Measurements from ENCODE around the gene PDXK. TPM values are rescaled to one million over a fixed set of nuclear protein-coding genes. Genes with fewer than 3 reads are reported as not detected.

The PDXK gene
- total RNA-seq, 1 donor from 2014 or later = 63.8 TPM

- Mint-ChIP-seq H3K4me1 (ENCODE audit: low read depth, unreplicated experiment) (peaks cover 21% of the 10 kb centered on the region), H3K36me3 (ENCODE audit: unreplicated experiment) (no peaks in the 10 kb centered on the region), H3K27me3 (ENCODE audit: unreplicated experiment) (peaks cover 5% of the 10 kb centered on the region), H3K4me3 (ENCODE audit: unreplicated experiment) (no peak overlapping the region), H3K27ac (ENCODE audit: unreplicated experiment) (peak overlapping the region; percentile 24), H3K9me3 (ENCODE audit: unreplicated experiment) (peaks cover 9% of the 10 kb centered on the region)
- TF ChIP-seq, protein P1, sequence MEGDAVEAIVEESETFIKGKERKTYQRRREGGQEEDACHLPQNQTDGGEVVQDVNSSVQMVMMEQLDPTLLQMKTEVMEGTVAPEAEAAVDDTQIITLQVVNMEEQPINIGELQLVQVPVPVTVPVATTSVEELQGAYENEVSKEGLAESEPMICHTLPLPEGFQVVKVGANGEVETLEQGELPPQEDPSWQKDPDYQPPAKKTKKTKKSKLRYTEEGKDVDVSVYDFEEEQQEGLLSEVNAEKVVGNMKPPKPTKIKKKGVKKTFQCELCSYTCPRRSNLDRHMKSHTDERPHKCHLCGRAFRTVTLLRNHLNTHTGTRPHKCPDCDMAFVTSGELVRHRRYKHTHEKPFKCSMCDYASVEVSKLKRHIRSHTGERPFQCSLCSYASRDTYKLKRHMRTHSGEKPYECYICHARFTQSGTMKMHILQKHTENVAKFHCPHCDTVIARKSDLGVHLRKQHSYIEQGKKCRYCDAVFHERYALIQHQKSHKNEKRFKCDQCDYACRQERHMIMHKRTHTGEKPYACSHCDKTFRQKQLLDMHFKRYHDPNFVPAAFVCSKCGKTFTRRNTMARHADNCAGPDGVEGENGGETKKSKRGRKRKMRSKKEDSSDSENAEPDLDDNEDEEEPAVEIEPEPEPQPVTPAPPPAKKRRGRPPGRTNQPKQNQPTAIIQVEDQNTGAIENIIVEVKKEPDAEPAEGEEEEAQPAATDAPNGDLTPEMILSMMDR (IDR thresholded peaks at IDR 0.05; ENCODE audit: partially characterized antibody, unreplicated experiment) = no peak
- no peak for DNase-seq
These were observed 14.7 kb downstream of the PDXK start for GRCh38 chr21:43733529-43734071.

DNA sequence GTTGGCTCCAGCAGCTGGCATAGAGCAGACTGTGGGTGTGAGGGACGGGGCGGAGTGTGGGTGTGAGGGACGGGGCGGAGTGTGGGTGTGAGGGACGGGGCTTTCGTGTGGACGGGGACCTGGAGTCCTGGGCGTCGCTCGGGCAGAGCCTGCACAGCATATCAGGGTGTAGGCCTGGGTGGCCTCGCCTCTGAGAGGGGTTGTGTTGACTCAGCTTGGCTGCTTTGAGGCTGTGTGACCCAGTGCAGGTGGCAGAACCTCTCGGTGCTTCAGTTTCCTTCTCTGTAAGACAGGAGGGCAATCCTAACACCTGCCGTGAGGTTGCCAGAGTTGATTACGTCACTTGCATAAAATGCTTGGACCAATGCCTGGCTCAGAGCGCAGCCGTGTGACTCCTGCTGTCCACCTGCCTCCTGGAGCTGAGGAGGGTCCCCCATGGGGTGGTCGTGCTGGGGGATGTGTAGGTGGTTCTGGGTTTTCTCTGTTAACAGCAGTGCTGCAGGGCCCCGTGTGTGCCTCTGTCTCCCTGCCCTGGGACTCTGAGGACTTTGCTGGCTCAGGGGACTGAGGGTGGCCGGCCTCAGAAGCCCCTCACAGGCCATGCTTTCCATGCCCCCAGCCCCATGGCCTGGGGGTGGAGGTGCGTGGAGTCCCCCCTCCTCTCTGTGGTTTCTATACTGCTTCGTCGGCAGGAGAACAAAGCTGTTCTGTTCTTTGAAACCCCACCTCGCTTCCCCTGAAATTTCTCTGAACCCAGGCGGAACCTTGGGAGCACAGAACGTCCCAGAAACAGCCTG lies 15.4 kb downstream of the PDXK start:
- TF ChIP-seq, protein P1 (IDR thresholded peaks at IDR 0.05; ENCODE audit: partially characterized antibody, unreplicated experiment) = no peak
- Mint-ChIP-seq H3K36me3 (ENCODE audit: unreplicated experiment) (no peaks in the 10 kb centered on the region), H3K9me3 (ENCODE audit: unreplicated experiment) (peaks cover 10% of the 10 kb centered on the region), H3K4me3 (ENCODE audit: unreplicated experiment) (peak overlapping the region; percentile 34), H3K27ac (ENCODE audit: unreplicated experiment) (peak overlapping the region; percentile 70), H3K4me1 (ENCODE audit: low read depth, unreplicated experiment) (peaks cover 21% of the 10 kb centered on the region), H3K27me3 (ENCODE audit: unreplicated experiment) (peaks cover 4% of the 10 kb centered on the region)
- DNase-seq = no peak

DNA sequence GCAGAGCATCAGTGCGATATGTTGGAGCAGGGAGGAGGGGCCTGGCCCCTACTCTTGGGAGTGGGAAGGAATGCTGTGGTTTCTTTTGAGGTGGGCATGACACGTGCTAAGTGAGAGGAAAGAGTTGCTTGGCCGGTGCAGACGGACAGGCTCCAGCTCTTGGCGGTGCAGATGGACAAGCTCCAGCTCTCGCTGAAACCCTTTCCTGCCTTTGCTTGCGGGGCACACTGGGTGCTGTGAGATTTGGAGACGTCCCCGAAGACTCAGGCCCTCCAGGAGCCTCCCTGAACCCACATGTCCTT lies 15.9 kb downstream of the PDXK start:
- Mint-ChIP-seq H3K4me1 (ENCODE audit: low read depth, unreplicated experiment) (peaks cover 21% of the 10 kb centered on the region), H3K36me3 (ENCODE audit: unreplicated experiment) (no peaks in the 10 kb centered on the region), H3K27me3 (ENCODE audit: unreplicated experiment) (peaks cover 3% of the 10 kb centered on the region), H3K9me3 (ENCODE audit: unreplicated experiment) (peaks cover 8% of the 10 kb centered on the region), H3K4me3 (ENCODE audit: unreplicated experiment) (peak overlapping the region; percentile 34), H3K27ac (ENCODE audit: unreplicated experiment) (no peak overlapping the region)
- TF ChIP-seq, protein P1 (IDR thresholded peaks at IDR 0.05; ENCODE audit: partially characterized antibody, unreplicated experiment) = no peak
- DNase-seq = no peak

- Mint-ChIP-seq H3K36me3 (ENCODE audit: unreplicated experiment) (no peaks in the 10 kb centered on the region), H3K27ac (ENCODE audit: unreplicated experiment) (no peak overlapping the region), H3K4me3 (ENCODE audit: unreplicated experiment) (no peak overlapping the region), H3K9me3 (ENCODE audit: unreplicated experiment) (peaks cover 8% of the 10 kb centered on the region), H3K4me1 (ENCODE audit: low read depth, unreplicated experiment) (peaks cover 19% of the 10 kb centered on the region), H3K27me3 (ENCODE audit: unreplicated experiment) (peaks cover 3% of the 10 kb centered on the region)
- no peak for DNase-seq
- TF ChIP-seq, protein P1 (IDR thresholded peaks at IDR 0.05; ENCODE audit: partially characterized antibody, unreplicated experiment) = no peak
These were observed 16.5 kb downstream of the PDXK start for GRCh38 chr21:43735236-43736091.
